Lung (tissue), 12 donors: ENCODE data around the gene FUT8. TPM values are rescaled to one million over a fixed set of nuclear protein-coding genes. Genes with fewer than 3 reads are reported as not detected.

Source experiments
- ATAC-seq: fragments of 200-7000 bp; cut with Tn5 transposase; one replicate; pipeline ENCODE4 v1.9.1; 2020; ENCODE audit warnings: moderate number of reproducible peaks; ENCODE audit not compliant: insufficient read depth, low FRiP score
- DNase-seq, 3 donors: peaks; one replicate each; pipeline ENCODE4 v3.0.0-alpha.2; 2013 to 2017
- H3K27ac ChIP-seq, 2 donors: one replicate each; pipeline ENCODE4 v1.5.1; 2013; ENCODE audit warnings: mild to moderate bottlenecking in 2 of 2, moderate library complexity in 2 of 2, control low read depth in 1 of 2, inconsistent platforms in 1 of 2, low read depth in 1 of 2, low read length in 1 of 2
- H3K27me3 ChIP-seq, 3 donors: one replicate each; pipeline ENCODE4 v1.5.1; 2013; ENCODE audit warnings: low read length in 2 of 3; ENCODE audit not compliant: control insufficient read depth in 3 of 3, insufficient read depth in 3 of 3
- H3K36me3 ChIP-seq, 4 donors: one replicate each; pipeline ENCODE4 v1.5.1; 2013; ENCODE audit warnings: low read length in 4 of 4, mild to moderate bottlenecking in 1 of 4, moderate library complexity in 1 of 4; ENCODE audit not compliant: control insufficient read depth in 4 of 4, insufficient read depth in 4 of 4
- H3K4me1 ChIP-seq, 5 donors: one replicate each; pipeline ENCODE4 v1.5.1; 2013; ENCODE audit warnings: low read length in 5 of 5, mild to moderate bottlenecking in 2 of 5, moderate library complexity in 1 of 5; ENCODE audit not compliant: control insufficient read depth in 5 of 5, insufficient read depth in 5 of 5
- H3K4me3 ChIP-seq: one replicate; pipeline ENCODE4 v1.5.1; 2013; ENCODE audit warnings: mild to moderate bottlenecking, control low read depth, moderate library complexity
- H3K9ac ChIP-seq, 2 donors: one replicate each; pipeline ENCODE4 v1.5.1; 2013; ENCODE audit warnings: low read length in 2 of 2, control low read depth in 1 of 2; ENCODE audit not compliant: insufficient read depth in 1 of 2
- H3K9me3 ChIP-seq, 4 donors: one replicate each; pipeline ENCODE4 v1.5.1; 2013; ENCODE audit warnings: low read length in 3 of 4, mild to moderate bottlenecking in 1 of 4, moderate library complexity in 1 of 4; ENCODE audit not compliant: control insufficient read depth in 4 of 4, insufficient read depth in 3 of 4
- CTCF ChIP-seq: IDR thresholded peaks from 2 replicates; pipeline ENCODE4 v1.5.1; 2012; ENCODE audit warnings: mild to moderate bottlenecking; ENCODE audit errors: control extremely low read depth, extremely low read depth
- WGBS, 2 donors: extraction: QIAGEN DNeasy Blood & Tissue Kit; methylation state at CpG; one replicate each; pipeline ENCODE4 v1.1.7; 2013; 5-methylcytosine and 5-hydroxymethylcytosine counted together
- polyA plus RNA-seq, 2 donors: library from polyadenylated mRNA; stranded (reverse); fragments of 200-250 nt; gene quantifications; one replicate each; pipeline ENCODE4 v1.2.1, GENCODE V29; 2013
- total RNA-seq, 2 donors: library from RNA; depleted of rRNA in 1 of 2; stranded (reverse); fragments of >200 nt in 1 of 2; gene quantifications; one replicate each; pipeline ENCODE4 v1.2.1, GENCODE V29; 2014 to 2021
- donor health status: control.
- donor health status: control.
- donor health status: Bipolar disorder and iron deficiency.
- donor health status: healthy.
- donor health status: DM: yes; HTN: yes; CAD: no.

The FUT8 gene
- total and polyA plus RNA-seq, 4 donors, result 9.9 to 98.5 (median 25.8) TPM

- no peaks in the 10 kb centered on the region for H3K27me3 ChIP-seq
- no peak overlapping the region for H3K9ac ChIP-seq
- DNase-seq (no peak), ATAC-seq (no peak)
- H3K27ac ChIP-seq, result no peak overlapping the region
- H3K36me3 ChIP-seq, result no peaks in the 10 kb centered on the region
- H3K4me3 ChIP-seq, result no peak overlapping the region
- no peaks in the 10 kb centered on the region for H3K4me1 ChIP-seq
- 47 to 69% methylated on average over 4 of the region's 4 CpGs for WGBS, 2 donors
- H3K9me3 ChIP-seq, result peaks cover 0 to 2% (median 0%) of the 10 kb centered on the region in 4 donors
- TF ChIP-seq CTCF, result no peak
These were observed 35.0 kb upstream of the FUT8 start for GRCh38 chr14:65377576-65377975.

GRCh38 chr14:65382586-65382985 is 29.9 kb upstream of the FUT8 start:
- no peaks in the 10 kb centered on the region for H3K36me3 ChIP-seq
- ATAC-seq (no peak), DNase-seq (no peak)
- no peak overlapping the region for H3K4me3 ChIP-seq
- no peaks in the 10 kb centered on the region for H3K27me3 ChIP-seq
- H3K27ac ChIP-seq, result no peak overlapping the region
- no peak for TF ChIP-seq CTCF
- 90 to 95% methylated on average over 3 of the region's 3 CpGs for WGBS, 2 donors
- no peaks in the 10 kb centered on the region for H3K4me1 ChIP-seq
- no peak overlapping the region for H3K9ac ChIP-seq
- peaks cover 0 to 2% (median 0%) of the 10 kb centered on the region in 4 donors for H3K9me3 ChIP-seq

- ATAC-seq (no peak), DNase-seq (no peak)
- Histone ChIP-seq H3K36me3 (no peaks in the 10 kb centered on the region), H3K27ac (no peak overlapping the region), H3K27me3 (no peaks in the 10 kb centered on the region), H3K4me3 (no peak overlapping the region), H3K9me3 (no peaks in the 10 kb centered on the region), H3K9ac (no peak overlapping the region), H3K4me1 (no peaks in the 10 kb centered on the region)
- no peak for TF ChIP-seq CTCF
- WGBS, 2 donors, result 92 to 95% methylated on average over 6 of the region's 6 CpGs
These were observed 25.4 kb upstream of the FUT8 start for GRCh38 chr14:65387171-65387570.

- ATAC-seq (no peak), DNase-seq (no peak)
- Histone ChIP-seq H3K36me3 (no peaks in the 10 kb centered on the region), H3K4me1 (no peaks in the 10 kb centered on the region), H3K4me3 (no peak overlapping the region), H3K9me3 (no peaks in the 10 kb centered on the region), H3K27me3 (no peaks in the 10 kb centered on the region), H3K27ac (no peak overlapping the region), H3K9ac (no peak overlapping the region)
- TF ChIP-seq CTCF, result no peak
- 98% methylated on average over 1 of the region's 1 CpG for WGBS, 2 donors
These were observed 24.9 kb upstream of the FUT8 start for GRCh38 chr14:65387628-65388027.
